Ishikawa (cell line): ENCODE results near the gene AACS.

Experiments
- CEBPB ChIP-seq: IDR thresholded peaks from 2 replicates; pipeline ENCODE4 v1.6.1; 2012
- CREB1 ChIP-seq: IDR thresholded peaks from 2 replicates; pipeline ENCODE4 v1.6.1; 2012; ENCODE audit warnings: low read depth
- EGR1 ChIP-seq: IDR thresholded peaks from 2 replicates; pipeline ENCODE4 v1.6.1; 2012
- EP300 ChIP-seq: IDR thresholded peaks from 2 replicates; pipeline ENCODE4 v1.6.1; 2012; ENCODE audit warnings: borderline replicate concordance
- FOXM1 ChIP-seq: IDR thresholded peaks from 2 replicates; pipeline ENCODE4 v1.6.1; 2012; ENCODE audit warnings: low read depth, borderline replicate concordance
- NFIC ChIP-seq: IDR thresholded peaks from 2 replicates; pipeline ENCODE4 v1.6.1; 2012
- RAD21 ChIP-seq: IDR thresholded peaks from 2 replicates; pipeline ENCODE4 v1.6.1; 2012; ENCODE audit warnings: low read depth
- REST ChIP-seq: IDR thresholded peaks from 2 replicates; pipeline ENCODE4 v1.6.1; 2012; ENCODE audit warnings: low read depth, mild to moderate bottlenecking
- TAF1 ChIP-seq: IDR thresholded peaks from 2 replicates; pipeline ENCODE4 v1.6.1; 2012; ENCODE audit warnings: low read depth, mild to moderate bottlenecking
- TCF12 ChIP-seq: IDR thresholded peaks from 2 replicates; pipeline ENCODE4 v1.6.1; 2012; ENCODE audit warnings: low read depth
- TEAD4 ChIP-seq: IDR thresholded peaks from 2 replicates; pipeline ENCODE4 v1.6.1; 2012
- USF1 ChIP-seq: IDR thresholded peaks from 2 replicates; pipeline ENCODE4 v1.6.1; 2012
- YY1 ChIP-seq: IDR thresholded peaks from 2 replicates; pipeline ENCODE4 v1.6.1; 2012; ENCODE audit warnings: low read depth
- ZBTB7A ChIP-seq: IDR thresholded peaks from 2 replicates; pipeline ENCODE4 v1.6.1; 2012; ENCODE audit warnings: low read depth
- TF ChIP-seq, protein P1 (sequence below): IDR thresholded peaks from 2 replicates; pipeline ENCODE4 v1.6.1; 2012

AACS gene

DNA sequence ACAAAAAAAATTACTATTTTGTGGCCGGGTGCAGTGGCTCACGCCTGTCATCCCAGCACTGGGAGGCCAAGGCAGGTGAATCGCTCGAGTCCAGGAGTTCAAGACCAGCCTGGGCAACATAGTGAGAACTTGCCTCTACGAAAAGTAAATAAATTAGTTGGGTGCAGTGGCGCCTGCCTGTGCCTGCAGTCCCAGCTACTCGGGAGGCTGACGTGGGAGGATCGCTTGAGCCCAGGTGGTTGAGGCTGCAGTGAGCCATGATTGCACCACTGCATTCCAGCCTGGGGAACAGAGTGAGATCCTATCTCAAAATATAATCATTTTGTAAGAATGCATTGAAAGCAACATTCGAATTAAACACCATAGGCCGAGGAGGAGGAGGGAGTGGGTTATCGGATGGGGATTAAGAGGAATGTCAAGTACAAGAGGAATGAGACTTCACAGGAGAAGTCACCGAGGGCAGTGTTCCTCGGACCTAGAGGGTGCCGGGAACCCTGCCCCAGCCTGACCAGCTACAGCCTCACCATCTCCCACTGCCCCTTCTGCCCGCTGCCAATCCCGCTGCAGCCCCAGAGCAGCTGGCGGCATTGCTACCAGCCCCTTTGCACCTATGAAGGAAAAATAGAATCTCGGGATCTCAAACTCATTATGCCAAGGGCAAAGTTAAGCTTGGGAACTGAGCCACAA is 32.6 kb upstream of the AACS start:
- no peak for TF ChIP-seq RAD21
- no peak for TF ChIP-seq EGR1
- TF ChIP-seq, protein P1, sequence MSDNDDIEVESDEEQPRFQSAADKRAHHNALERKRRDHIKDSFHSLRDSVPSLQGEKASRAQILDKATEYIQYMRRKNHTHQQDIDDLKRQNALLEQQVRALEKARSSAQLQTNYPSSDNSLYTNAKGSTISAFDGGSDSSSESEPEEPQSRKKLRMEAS = no peak
- no peak for TF ChIP-seq CREB1
- no peak for TF ChIP-seq EP300
- no peak for TF ChIP-seq USF1
- TF ChIP-seq ZBTB7A = no peak
- TF ChIP-seq REST = no peak
- TF ChIP-seq TCF12 = no peak

GRCh38 chr12:125033288-125033687 is 31.9 kb upstream of the AACS start:
- TF ChIP-seq USF1 = no peak
- TF ChIP-seq CEBPB = no peak
- no peak for TF ChIP-seq ZBTB7A
- no peak for TF ChIP-seq EGR1
- TF ChIP-seq TEAD4 = no peak
- TF ChIP-seq NFIC = no peak
- TF ChIP-seq RAD21 = no peak
- no peak for TF ChIP-seq TAF1
- TF ChIP-seq EP300 = no peak

DNA sequence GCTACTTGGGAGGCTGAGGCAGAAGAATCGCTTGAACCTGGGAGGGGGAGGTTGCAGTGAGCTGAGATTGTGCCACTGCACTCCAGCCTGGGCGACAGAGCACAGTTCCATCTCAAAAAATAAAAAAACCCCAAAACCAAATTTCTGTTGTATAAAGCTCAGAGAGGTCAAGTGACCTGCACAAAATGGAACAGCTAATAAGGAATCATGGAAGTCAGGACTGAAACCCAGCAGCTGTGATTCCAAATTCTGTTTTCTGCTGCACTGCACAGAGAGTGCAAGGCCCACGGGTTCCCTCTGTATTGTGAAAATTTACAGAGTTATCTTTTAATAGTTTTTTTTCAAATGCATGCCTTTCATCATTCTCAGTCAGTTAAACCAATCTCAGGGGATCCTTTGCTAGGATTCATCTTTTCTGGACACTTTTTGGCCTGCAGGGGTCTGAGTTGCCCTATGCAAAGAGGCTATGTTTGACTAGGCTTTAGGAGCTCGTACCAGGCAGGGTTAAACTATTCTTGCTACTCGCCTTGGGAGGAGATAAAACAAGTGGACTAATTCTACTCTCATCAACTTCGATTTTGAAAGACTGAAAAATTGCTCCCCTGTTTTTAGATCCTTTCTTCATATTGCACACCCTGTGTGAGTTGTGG is 26.1 kb upstream of the AACS start:
- TF ChIP-seq RAD21 (no peak), EP300 (no peak), CREB1 (no peak), TEAD4 (no peak), NFIC (no peak), REST (no peak), TAF1 (no peak), TCF12 (no peak), CEBPB (no peak), YY1 (no peak)
- TF ChIP-seq, protein P1 = no peak

DNA sequence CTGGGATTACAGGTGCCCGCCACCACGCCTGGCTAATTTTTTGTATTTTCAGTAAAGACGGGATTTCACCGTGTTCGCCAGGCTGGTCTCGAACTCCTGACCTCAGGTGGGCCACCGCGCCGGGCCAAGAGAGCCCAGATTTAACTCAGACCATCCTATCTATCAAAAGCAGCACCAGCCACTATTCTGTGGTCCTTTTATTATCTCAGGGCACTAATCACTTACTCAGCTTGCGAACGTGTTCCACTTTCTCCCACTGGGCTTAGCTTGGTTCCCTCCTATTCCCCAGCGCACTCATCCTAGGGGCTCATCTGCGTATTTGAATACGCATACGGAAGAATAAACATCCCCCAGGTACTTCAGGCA is 16.2 kb upstream of the AACS start:
- no peak for TF ChIP-seq YY1
- TF ChIP-seq, protein P1 = no peak

DNA sequence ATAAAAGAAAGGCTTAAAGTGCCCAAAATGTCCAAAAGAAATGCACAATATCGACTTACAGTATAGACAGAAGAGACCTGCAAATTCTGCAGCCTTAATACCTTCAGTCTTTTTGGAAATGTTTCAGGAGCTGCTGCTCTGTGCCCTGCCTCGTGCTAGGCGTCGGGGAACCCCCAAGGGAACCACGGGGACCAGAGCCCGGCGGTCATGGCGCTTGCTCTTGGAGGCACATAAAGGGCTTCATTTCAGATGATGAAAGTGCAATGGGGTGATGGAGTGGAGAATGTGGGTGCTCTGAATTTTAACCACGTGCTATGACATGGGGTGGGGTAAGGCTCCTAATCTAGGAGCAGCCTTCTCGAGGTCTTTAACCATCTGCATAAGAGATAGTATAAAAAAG is 14.8 kb upstream of the AACS start:
- TF ChIP-seq TAF1 = no peak
- no peak for TF ChIP-seq ZBTB7A
- no peak for TF ChIP-seq NFIC
- no peak for TF ChIP-seq TEAD4
- TF ChIP-seq REST = no peak
- no peak for TF ChIP-seq FOXM1
- TF ChIP-seq CREB1 = no peak
- no peak for TF ChIP-seq EP300
- no peak for TF ChIP-seq EGR1
- TF ChIP-seq YY1 = no peak
- TF ChIP-seq, protein P1 = no peak
- no peak for TF ChIP-seq TCF12
- TF ChIP-seq CEBPB = no peak
- no peak for TF ChIP-seq RAD21
- no peak for TF ChIP-seq USF1
